ENCODE data around the gene TMEM17.

The TMEM17 gene

DNA sequence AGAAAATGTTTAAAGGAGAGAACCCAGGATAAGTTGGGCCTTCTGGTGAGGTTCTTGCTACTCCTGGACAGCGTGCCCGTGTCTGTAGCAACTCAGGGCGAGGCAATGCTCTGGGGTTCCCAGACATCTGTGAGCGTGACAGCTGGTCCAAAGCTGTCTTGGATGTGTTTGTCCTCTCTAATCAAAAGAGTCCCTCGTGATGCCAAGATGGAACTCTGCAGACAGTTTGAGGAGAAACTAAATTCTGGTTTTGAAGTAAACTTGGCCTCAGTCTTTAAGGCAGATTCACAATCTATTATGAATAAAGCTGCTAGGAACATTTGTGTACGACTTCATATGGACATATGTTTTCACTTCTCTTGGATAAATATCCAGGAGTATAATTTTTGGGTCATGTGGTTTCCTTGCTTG is 47.3 kb downstream of the TMEM17 start:
- in situ Hi-C loops (cut with MboI; ENCODE audit: low sequenced_read_pairs) = loop anchor here (10.0 kb wide), 1 partner anchor 316 kb away; no protein-coding TSS in a partner anchor

DNA sequence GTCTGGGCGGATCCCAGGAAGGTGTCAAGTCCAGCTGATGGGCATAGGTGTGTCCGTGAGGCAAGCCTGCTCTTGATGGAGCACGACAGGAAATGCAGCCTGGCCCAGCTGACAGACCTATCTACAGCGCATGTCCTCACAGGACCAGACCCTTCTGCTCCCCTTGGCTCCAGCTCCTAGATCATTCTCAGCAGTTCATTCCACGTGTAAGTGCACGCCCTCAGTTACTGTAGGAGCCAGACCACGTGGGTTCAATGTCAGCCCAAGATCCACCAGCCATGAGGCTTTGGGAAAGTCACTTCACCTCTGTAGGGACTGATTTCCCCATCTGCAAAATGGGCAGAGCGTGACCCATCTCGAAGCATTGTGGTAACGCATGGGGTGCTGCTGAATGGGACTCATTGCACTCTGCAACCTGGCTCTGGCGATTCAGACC is 47.8 kb downstream of the TMEM17 start:
- in situ Hi-C loops (cut with MboI; ENCODE audit: low sequenced_read_pairs) = loop anchor here (10.0 kb wide), 1 partner anchor 317 kb away; no protein-coding TSS in a partner anchor

DNA sequence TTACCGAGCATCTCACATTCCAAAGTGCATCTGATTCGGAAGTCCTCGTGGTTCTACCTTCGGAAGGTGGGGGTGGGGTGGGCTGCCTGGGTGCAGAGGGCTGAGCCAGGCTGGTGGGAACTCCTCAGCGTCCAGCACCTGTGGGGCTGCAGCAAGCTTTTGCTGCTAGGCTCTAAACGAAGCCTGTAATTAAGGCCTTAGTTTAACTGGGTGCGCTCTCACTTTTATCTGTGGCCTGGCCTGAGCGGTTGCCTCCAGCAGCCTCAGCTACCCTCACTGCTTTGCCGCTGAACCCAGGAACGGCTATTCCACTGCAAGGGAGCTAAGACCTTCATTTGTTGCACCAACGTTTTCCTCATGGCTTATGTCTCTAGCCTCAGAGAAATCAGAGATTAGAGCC is 48.4 kb downstream of the TMEM17 start:
- in situ Hi-C loops (cut with MboI; ENCODE audit: low sequenced_read_pairs) = loop anchor here (10.0 kb wide), 1 partner anchor 317 kb away; no protein-coding TSS in a partner anchor

DNA sequence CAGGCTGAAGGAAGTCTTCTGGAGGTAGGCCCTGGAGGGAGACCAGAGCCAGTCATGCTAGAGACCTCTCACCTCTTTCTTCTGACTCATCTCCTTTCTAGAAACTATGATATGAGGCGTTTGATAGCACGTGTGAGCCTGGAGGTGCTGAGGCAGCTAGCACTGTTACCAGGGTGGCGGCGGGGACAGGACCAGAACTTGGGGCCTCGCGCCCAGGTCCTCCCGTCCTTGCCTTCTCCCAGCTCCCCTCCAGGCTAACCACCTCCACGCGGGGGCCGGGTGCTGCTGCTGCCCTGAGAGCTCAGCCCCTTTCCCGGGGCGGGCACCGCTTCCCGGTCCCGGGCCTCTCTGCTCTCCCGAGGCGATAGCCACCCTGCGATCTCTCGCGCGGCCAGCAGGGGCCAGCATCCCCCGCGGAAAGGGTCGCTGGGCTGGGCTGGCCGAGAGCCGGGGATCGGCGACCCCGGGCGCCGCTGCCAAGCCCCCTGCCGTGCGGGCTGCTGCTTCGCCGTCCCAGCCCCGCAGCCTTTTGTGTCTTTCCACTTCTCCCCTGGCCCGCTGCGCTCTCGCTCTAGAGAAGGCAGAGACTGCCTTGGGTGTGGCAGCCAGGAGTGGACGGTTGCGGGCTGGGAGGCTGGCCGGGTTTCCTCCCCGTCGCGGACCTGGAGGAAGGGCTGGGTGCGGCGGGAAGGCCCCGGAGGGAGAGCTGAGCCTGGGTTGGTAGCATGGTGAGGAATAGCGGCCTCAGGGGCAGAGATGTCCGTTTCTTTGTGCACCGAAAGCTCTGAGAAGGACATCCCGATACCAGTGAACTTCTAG is 49.1 kb downstream of the TMEM17 start:
- in situ Hi-C loops (cut with MboI; ENCODE audit: low sequenced_read_pairs) = loop anchor here (10.0 kb wide), 1 partner anchor 318 kb away; no protein-coding TSS in a partner anchor

DNA sequence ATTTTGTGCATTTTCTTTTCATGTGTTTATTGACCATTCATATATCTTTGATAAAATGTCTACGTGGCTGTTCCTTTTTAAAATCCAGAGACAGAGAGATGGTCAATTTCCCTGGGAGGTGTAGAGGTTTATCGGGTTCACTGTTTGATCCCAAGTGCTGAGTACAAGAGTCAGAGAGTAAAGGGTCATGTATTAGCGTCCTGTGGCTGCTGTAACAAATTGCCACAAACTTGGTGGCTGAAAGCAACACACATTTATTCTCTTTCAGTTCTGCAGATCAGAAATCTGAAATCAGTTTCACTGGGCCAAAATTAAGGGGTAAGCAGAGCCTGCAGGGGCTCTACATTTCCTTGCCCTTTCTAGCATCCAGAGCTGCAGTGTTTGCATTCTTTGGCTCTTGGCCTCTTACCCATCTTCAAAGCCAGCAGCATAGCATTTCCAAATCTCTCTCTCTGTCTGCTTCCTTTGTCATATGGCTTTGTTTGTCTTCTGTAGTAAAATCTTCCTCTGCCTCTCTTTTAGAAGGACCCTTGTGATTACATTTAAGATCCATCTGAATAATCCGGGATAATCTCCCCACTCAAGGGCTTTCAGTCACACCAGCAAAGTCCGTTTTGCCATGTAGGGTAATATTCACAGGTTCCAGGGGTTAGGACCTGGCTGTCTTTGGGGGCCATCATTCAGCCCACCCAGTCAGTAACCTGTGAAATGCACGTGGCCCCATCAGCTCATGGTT is 49.9 kb downstream of the TMEM17 start:
- in situ Hi-C loops (cut with MboI; ENCODE audit: low sequenced_read_pairs) = loop anchor here (10.0 kb wide), 1 partner anchor 319 kb away; no protein-coding TSS in a partner anchor

DNA sequence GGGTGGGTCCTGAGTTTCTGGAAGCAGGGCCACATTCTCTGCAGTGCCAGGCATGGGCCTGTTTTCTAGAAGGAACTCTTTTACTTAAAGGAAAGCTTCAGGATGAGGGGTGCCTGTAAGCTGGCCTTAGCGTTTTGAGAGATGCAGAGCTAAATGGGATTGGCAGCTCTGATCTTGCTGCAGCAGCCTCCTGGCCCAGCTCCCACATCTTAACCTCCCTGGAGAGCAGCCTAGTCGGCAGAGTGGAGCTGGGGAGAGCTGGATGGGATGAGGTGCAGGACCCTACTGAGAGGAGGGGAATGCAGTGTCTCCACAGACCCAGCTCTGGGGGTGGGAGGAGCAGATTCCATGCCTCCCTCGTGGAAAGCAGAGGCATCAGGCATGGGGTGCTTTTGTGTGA is 52.0 kb downstream of the TMEM17 start:
- in situ Hi-C loops (cut with MboI; ENCODE audit: low sequenced_read_pairs) = loop anchor here (10.0 kb wide), 1 partner anchor 321 kb away; no protein-coding TSS in a partner anchor

DNA sequence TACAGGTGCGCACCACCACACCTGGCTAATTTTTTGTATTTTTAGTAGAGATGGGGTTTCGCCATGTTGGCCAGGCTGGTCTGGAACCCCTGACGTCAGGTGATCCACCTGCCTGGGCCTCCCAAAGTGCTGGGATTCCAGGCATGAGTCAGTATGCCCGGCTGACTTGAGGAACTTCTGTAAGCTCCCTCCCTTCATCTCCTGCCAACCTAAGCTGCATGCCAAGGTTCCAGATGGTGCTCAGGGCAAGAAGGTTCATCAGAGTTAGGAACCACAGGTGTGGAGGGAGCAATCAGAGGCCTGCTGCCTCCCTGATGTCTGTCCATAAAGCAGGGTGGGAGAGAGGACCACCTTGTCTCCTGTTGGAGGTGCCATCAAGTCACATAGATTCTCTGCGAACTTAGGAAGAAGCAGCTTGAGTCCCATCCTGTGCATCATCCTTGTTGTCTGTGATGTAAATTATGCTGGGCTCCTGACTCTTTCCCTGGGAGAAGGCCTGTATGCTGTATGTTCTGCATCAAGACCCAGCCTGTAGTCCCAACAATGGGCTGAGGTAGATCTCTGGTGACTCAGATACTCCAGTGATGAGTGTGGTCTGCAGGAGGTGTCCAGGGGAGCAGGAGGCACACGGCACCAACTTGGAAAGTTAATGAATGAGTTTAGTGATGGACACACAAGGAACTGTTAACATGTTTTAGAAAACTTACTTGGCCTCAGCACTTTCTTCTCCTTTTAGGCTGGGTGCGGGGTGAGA is 53.1 kb downstream of the TMEM17 start:
- in situ Hi-C loops (cut with MboI; ENCODE audit: low sequenced_read_pairs) = loop anchor here (10.0 kb wide), 1 partner anchor 322 kb away; no protein-coding TSS in a partner anchor

DNA sequence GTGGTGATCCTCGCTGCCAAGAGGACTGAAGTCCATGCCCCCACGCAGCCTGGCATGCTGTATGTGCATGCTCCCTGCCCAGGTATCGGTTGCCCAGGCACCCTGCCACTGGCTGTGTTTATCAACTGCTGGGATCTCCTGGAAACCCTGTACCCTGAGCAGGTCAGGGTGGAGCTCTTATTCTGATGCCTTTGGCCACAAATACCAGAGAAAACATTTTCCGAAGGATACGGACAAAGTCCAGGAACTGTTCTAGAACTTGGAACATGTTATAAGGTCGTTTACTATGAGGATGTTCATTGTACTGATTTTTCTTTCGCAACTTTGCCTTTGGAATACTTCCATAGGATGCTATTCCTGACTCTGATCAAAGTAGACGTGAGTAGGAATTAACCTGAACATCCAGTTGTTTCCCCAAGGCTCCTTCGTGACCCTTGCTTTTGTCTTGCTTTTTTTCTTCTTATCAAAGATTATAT is 55.2 kb downstream of the TMEM17 start:
- in situ Hi-C loops (cut with MboI; ENCODE audit: low sequenced_read_pairs) = loop anchor here (10.0 kb wide), 1 partner anchor 324 kb away; no protein-coding TSS in a partner anchor
